Liver (tissue), 9 donors: Measurements from ENCODE around the gene PITPNM3. TPM values are rescaled to one million over a fixed set of nuclear protein-coding genes. Genes with fewer than 3 reads are reported as not detected.

ENCODE experiments used
- DNase-seq: peaks from one replicate; pipeline ENCODE4 v3.0.0-alpha.2; 2017; ENCODE audit warnings: low spot score
- H3K27ac ChIP-seq, 2 donors: one replicate each; pipeline ENCODE4 v1.7.0; 2013; ENCODE audit warnings: inconsistent platforms in 2 of 2, low read length in 2 of 2, control low read depth in 1 of 2, low read depth in 1 of 2, mild to moderate bottlenecking in 1 of 2
- H3K27me3 ChIP-seq, 4 donors: one replicate each; pipeline versions ENCODE4 v1.6.1 to v1.7.0; 2013; ENCODE audit warnings: low read length in 3 of 4, inconsistent platforms in 1 of 4, mild to moderate bottlenecking in 1 of 4, moderate library complexity in 1 of 4; ENCODE audit not compliant: control insufficient read depth in 4 of 4, insufficient read depth in 4 of 4
- H3K36me3 ChIP-seq, 4 donors: one replicate each; pipeline versions ENCODE4 v1.6.1 to v1.7.0; 2013; ENCODE audit warnings: low read length in 3 of 4, mild to moderate bottlenecking in 3 of 4, low read depth in 1 of 4, moderate library complexity in 1 of 4; ENCODE audit not compliant: control insufficient read depth in 4 of 4, insufficient read depth in 3 of 4
- H3K4me1 ChIP-seq, 4 donors: one replicate each; pipeline versions ENCODE4 v1.6.1 to v1.7.0; 2013; ENCODE audit warnings: low read length in 3 of 4, mild to moderate bottlenecking in 3 of 4, moderate library complexity in 1 of 4; ENCODE audit not compliant: control insufficient read depth in 4 of 4, insufficient read depth in 4 of 4
- H3K4me3 ChIP-seq, 3 donors: one replicate each; pipeline versions ENCODE4 v1.6.1 to v1.7.0; 2013; ENCODE audit warnings: low read length in 3 of 3, control low read depth in 1 of 3, low read depth in 1 of 3, mild to moderate bottlenecking in 1 of 3
- H3K9ac ChIP-seq, 2 donors: one replicate each; pipeline ENCODE4 v1.7.0; 2013; ENCODE audit warnings: low read length in 2 of 2, mild to moderate bottlenecking in 2 of 2, moderate library complexity in 2 of 2, control low read depth in 1 of 2, low read depth in 1 of 2
- H3K9me3 ChIP-seq, 4 donors: one replicate each; pipeline versions ENCODE4 v1.6.1 to v1.7.0; 2013; ENCODE audit warnings: low read length in 3 of 4; ENCODE audit not compliant: control insufficient read depth in 4 of 4
- FOXA1 ChIP-seq: IDR thresholded peaks from 2 replicates; pipeline ENCODE4 v1.6.1; 2016; ENCODE audit warnings: antibody characterized with exemption
- FOXA2 ChIP-seq: IDR thresholded peaks from 2 replicates; pipeline ENCODE4 v1.6.1; 2016; ENCODE audit warnings: antibody characterized with exemption
- JUND ChIP-seq, 2 donors: IDR thresholded peaks; 2 replicates each; pipeline ENCODE4 v1.6.1; 2016; ENCODE audit warnings: antibody characterized with exemption in 2 of 2
- NR2F2 ChIP-seq: IDR thresholded peaks from 2 replicates; pipeline ENCODE4 v1.6.1; 2016; ENCODE audit warnings: antibody characterized with exemption
- REST ChIP-seq: IDR thresholded peaks from 2 replicates; pipeline ENCODE4 v1.6.1; 2016; ENCODE audit warnings: antibody characterized with exemption, mild to moderate bottlenecking
- RXRA ChIP-seq, 2 donors: IDR thresholded peaks; 2 replicates each; pipeline ENCODE4 v1.6.1; 2017 to 2018; ENCODE audit warnings: antibody characterized with exemption in 2 of 2, mild to moderate bottlenecking in 1 of 2
- SP1 ChIP-seq: IDR thresholded peaks from 2 replicates; pipeline ENCODE4 v1.6.1; 2018; ENCODE audit warnings: antibody characterized with exemption, mild to moderate bottlenecking
- TAF1 ChIP-seq: conservative IDR thresholded peaks from 2 replicates; pipeline ENCODE4 v1.6.1; 2016; ENCODE audit warnings: antibody characterized with exemption, mild to moderate bottlenecking
- ZBTB33 ChIP-seq: IDR thresholded peaks from 2 replicates; pipeline ENCODE4 v1.6.1; 2016; ENCODE audit warnings: antibody characterized with exemption
- WGBS: extraction: QIAGEN DNeasy Blood & Tissue Kit; methylation state at CpG from one replicate; pipeline ENCODE4 v1.1.7; 2013; 5-methylcytosine and 5-hydroxymethylcytosine counted together
- polyA plus RNA-seq, 2 donors: library from polyadenylated mRNA; stranded (reverse) in 1 of 2; unstranded in 1 of 2; fragments of 200-250 nt in 1 of 2; fragments of >200 nt in 1 of 2; fragmentation: Nextera tagmentation in 1 of 2; extraction: Ambion mirVana in 1 of 2; gene quantifications; one replicate each; pipeline versions ENCODE4 v1.2.1 to v1.2.3, GENCODE V29; 2013 to 2015
- total RNA-seq, 2 donors: library from RNA; depleted of rRNA; stranded (reverse); fragments of >200 nt; gene quantifications; one replicate each; pipeline ENCODE4 v1.2.3, GENCODE V29; 2014
- donor health status: healthy.
- donor health status: healthy.
- donor health status: healthy.
- donor health status: healthy.
- donor health status: healthy.

The PITPNM3 gene
- total and polyA plus RNA-seq, 4 donors: 1.5 to 5.0 (median 1.8) TPM

- Histone ChIP-seq H3K4me1 (no peaks in the 10 kb centered on the region), H3K27ac (no peak overlapping the region), H3K27me3 (no peaks in the 10 kb centered on the region), H3K36me3 (no peaks in the 10 kb centered on the region), H3K4me3 (no peak overlapping the region), H3K9ac (no peak overlapping the region), H3K9me3 (no peaks in the 10 kb centered on the region)
- 92% methylated on average over 6 of the region's 6 CpGs for WGBS
- TF ChIP-seq ZBTB33 (no peak), TAF1 (no peak), REST (no peak), JUND (IDR thresholded peaks at IDR 0.05) (no peak)
- no peak for DNase-seq
Observed at GRCh38 chr17:6482105-6482455, 74.3 kb downstream of the PITPNM3 start.

GRCh38 chr17:6480303-6480675 is 76.1 kb downstream of the PITPNM3 start:
- H3K27me3 ChIP-seq: no peaks in the 10 kb centered on the region
- H3K4me3 ChIP-seq: no peak overlapping the region
- no peak for DNase-seq
- no peak for TF ChIP-seq ZBTB33
- TF ChIP-seq NR2F2: no peak
- no peaks in the 10 kb centered on the region for H3K9me3 ChIP-seq
- H3K9ac ChIP-seq: no peak overlapping the region
- WGBS: 56% methylated on average over 9 of the region's 9 CpGs
- H3K36me3 ChIP-seq: no peaks in the 10 kb centered on the region
- H3K27ac ChIP-seq: no peak overlapping the region
- no peaks in the 10 kb centered on the region for H3K4me1 ChIP-seq

- H3K9ac ChIP-seq: no peak overlapping the region
- H3K27ac ChIP-seq: no peak overlapping the region
- WGBS: 67% methylated on average over 13 of the region's 13 CpGs
- no peak overlapping the region for H3K4me3 ChIP-seq
- no peaks in the 10 kb centered on the region for H3K4me1 ChIP-seq
- no peaks in the 10 kb centered on the region for H3K36me3 ChIP-seq
- no peaks in the 10 kb centered on the region for H3K27me3 ChIP-seq
- DNase-seq: no peak
- no peaks in the 10 kb centered on the region for H3K9me3 ChIP-seq
- TF ChIP-seq RXRA (IDR thresholded peaks at IDR 0.05) (no peak), FOXA2 (no peak), SP1 (no peak), FOXA1 (no peak), NR2F2 (no peak)
Observed at GRCh38 chr17:6479622-6480302, 76.6 kb downstream of the PITPNM3 start.
